Mesothelial cell of epicardium (in vitro differentiated cells): Measurements from ENCODE around the gene DPH2. TPM values are rescaled to one million over a fixed set of nuclear protein-coding genes. Genes with fewer than 3 reads are reported as not detected.

Experiments
- DNase-seq, 2 experiments: peaks; one replicate each; pipeline ENCODE4 v3.0.0; 2021; ENCODE audit warnings: low spot score in 2 of 2; ENCODE audit not compliant: unreplicated experiment in 2 of 2
- H3K27ac Mint-ChIP-seq: 2 replicates; pipeline ENCODE4 v1.8.0; 2021; ENCODE audit warnings: mixed read lengths
- H3K27me3 Mint-ChIP-seq: 2 replicates; pipeline ENCODE4 v1.8.0; 2021; ENCODE audit warnings: low read depth, mixed read lengths
- H3K36me3 Mint-ChIP-seq: 2 replicates; pipeline ENCODE4 v1.8.0; 2021; ENCODE audit warnings: mixed read lengths
- H3K4me1 Mint-ChIP-seq: 2 replicates; pipeline ENCODE4 v1.8.0; 2021; ENCODE audit warnings: mixed read lengths
- H3K4me3 Mint-ChIP-seq: 2 replicates; pipeline ENCODE4 v1.8.0; 2021; ENCODE audit warnings: mild to moderate bottlenecking, moderate library complexity, mixed read lengths
- H3K9me3 Mint-ChIP-seq: 2 replicates; pipeline ENCODE4 v1.8.0; 2021; ENCODE audit warnings: mixed read lengths
- total RNA-seq: library from RNA; stranded (reverse); gene quantifications from 3 replicates; pipeline ENCODE4 v1.2.1, GENCODE V29; 2021
- TF ChIP-seq, protein P1 (sequence below): fragments of 200-600 bp; sonication (generic); IDR thresholded peaks from one replicate; pipeline ENCODE4 v1.5.0; 2021; ENCODE audit warnings: antibody characterized with exemption; ENCODE audit not compliant: unreplicated experiment

Gene DPH2
- total RNA-seq, 1 donor from 2014 or later, result 24.1 TPM

DNA sequence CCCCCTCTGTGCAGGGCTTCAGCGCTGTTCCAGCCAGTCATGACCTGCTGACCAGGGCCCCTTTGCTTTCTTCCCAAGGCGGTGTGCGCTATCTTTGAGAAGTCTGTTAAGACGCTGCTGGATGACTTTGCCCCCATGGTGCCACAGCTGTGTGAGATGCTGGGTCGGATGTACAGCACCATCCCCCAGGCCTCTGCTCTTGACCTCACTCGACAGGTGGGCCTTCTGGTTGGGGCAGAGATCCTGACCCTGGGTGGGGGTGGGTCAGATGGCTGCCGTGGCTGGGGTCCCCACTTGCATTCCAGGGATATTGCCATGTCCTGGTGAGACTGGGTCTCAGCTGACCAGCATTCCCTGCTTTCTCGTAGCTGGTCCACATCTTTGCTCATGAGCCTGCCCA lies 9.0 kb upstream of the DPH2 start:
- Mint-ChIP-seq H3K27ac (no peak overlapping the region), H3K9me3 (no peaks in the 10 kb centered on the region), H3K36me3 (peaks cover 5% of the 10 kb centered on the region), H3K27me3 (no peaks in the 10 kb centered on the region), H3K4me1 (no peaks in the 10 kb centered on the region), H3K4me3 (no peak overlapping the region)
- TF ChIP-seq, protein P1, sequence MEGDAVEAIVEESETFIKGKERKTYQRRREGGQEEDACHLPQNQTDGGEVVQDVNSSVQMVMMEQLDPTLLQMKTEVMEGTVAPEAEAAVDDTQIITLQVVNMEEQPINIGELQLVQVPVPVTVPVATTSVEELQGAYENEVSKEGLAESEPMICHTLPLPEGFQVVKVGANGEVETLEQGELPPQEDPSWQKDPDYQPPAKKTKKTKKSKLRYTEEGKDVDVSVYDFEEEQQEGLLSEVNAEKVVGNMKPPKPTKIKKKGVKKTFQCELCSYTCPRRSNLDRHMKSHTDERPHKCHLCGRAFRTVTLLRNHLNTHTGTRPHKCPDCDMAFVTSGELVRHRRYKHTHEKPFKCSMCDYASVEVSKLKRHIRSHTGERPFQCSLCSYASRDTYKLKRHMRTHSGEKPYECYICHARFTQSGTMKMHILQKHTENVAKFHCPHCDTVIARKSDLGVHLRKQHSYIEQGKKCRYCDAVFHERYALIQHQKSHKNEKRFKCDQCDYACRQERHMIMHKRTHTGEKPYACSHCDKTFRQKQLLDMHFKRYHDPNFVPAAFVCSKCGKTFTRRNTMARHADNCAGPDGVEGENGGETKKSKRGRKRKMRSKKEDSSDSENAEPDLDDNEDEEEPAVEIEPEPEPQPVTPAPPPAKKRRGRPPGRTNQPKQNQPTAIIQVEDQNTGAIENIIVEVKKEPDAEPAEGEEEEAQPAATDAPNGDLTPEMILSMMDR, result no peak
- no peak for DNase-seq

DNA sequence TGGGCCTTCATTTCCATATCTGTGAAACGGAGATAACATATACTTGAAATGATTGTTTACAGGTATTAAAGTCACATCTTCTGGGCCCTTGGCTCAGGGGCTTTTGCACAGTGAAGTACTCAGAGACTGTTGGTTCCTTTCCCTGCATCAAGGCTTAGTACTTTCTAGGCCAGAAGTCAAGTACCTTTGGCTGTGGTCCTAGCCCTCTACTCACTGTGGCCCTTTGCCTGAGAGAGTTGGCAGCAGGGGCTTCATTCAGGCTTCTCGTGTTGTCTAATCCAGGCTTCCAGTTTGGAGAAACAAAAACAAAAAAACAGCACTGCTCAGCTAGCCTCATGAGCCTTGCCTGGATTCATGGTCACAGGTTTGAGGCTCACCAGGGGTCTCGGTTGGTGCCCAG lies 8.1 kb upstream of the DPH2 start:
- Mint-ChIP-seq H3K4me1 (no peaks in the 10 kb centered on the region), H3K4me3 (no peak overlapping the region), H3K36me3 (peaks cover 6% of the 10 kb centered on the region), H3K27me3 (no peaks in the 10 kb centered on the region), H3K9me3 (no peaks in the 10 kb centered on the region), H3K27ac (no peak overlapping the region)
- DNase-seq, result no peak
- TF ChIP-seq, protein P1, result no peak

DNA sequence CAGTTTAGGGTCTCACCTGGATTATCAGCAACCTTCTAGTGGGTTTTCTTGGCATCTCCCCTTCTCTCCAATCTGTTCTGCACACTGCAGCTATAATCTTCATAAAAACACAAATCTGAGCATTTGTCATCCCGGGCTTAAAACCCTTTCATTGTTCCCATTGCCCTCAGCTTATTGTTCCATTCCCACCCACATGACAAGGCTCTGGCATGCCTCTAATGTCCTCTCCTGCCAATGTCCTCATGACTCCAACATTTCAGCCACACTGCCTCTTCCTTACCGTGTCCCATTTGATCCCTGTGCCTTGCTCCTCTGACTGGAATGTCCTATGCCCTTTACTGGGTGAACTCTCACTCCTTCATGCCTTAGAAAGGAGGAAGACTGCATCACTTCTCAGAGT lies 7.5 kb upstream of the DPH2 start:
- H3K36me3 Mint-ChIP-seq, result peaks cover 5% of the 10 kb centered on the region
- H3K27me3 Mint-ChIP-seq, result no peaks in the 10 kb centered on the region
- no peak for DNase-seq
- no peak overlapping the region for H3K27ac Mint-ChIP-seq
- H3K4me3 Mint-ChIP-seq, result no peak overlapping the region
- no peaks in the 10 kb centered on the region for H3K9me3 Mint-ChIP-seq
- H3K4me1 Mint-ChIP-seq, result no peaks in the 10 kb centered on the region
- TF ChIP-seq, protein P1, result no peak

DNA sequence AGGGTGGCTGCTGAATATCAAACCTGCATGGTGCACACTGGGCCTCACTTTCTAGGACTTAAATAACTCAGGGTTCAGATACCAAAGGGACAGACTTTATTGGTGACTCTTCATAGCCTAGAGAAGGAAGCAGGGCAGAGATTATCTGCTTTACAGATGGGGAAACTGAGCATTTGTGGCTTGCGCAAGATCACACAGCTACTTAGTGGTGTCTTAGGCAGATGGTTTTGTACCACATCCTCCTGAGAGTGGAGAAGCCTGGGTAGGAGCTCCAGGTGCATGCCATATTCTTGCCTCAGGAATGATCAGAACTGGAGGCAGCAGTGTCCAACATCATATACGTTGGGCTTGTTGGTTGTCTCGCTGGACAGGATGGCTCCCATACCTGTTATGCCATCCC lies 6.8 kb upstream of the DPH2 start:
- peaks cover 3% of the 10 kb centered on the region for H3K9me3 Mint-ChIP-seq
- TF ChIP-seq, protein P1, result no peak
- H3K4me3 Mint-ChIP-seq, result no peak overlapping the region
- H3K27ac Mint-ChIP-seq, result no peak overlapping the region
- peaks cover 9% of the 10 kb centered on the region for H3K36me3 Mint-ChIP-seq
- H3K4me1 Mint-ChIP-seq, result no peaks in the 10 kb centered on the region
- no peak for DNase-seq
- H3K27me3 Mint-ChIP-seq, result no peaks in the 10 kb centered on the region

DNA sequence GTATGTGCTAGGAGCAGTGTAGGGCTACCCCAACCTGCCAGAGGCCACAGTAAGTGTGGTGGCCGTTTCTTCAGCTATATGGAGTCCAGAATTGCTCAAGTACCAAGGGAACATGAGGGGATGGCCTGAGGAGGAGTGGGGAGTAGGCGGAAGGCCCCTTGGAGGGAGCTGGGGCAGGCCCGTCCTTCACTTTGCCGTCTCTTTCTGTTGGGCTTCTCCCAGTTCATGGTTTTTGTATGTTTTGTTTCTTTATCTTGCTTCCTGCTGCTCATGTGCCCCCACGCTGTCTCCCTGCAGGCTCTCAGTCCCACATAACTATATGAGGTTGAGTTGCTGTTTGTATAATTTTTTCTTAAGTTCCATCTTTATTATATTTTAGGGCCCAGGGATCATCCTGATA lies 5.9 kb upstream of the DPH2 start:
- Mint-ChIP-seq H3K4me1 (no peaks in the 10 kb centered on the region), H3K4me3 (no peak overlapping the region), H3K27me3 (no peaks in the 10 kb centered on the region), H3K36me3 (peaks cover 13% of the 10 kb centered on the region), H3K27ac (no peak overlapping the region), H3K9me3 (peaks cover 11% of the 10 kb centered on the region)
- DNase-seq, result no peak
- TF ChIP-seq, protein P1, result no peak

DNA sequence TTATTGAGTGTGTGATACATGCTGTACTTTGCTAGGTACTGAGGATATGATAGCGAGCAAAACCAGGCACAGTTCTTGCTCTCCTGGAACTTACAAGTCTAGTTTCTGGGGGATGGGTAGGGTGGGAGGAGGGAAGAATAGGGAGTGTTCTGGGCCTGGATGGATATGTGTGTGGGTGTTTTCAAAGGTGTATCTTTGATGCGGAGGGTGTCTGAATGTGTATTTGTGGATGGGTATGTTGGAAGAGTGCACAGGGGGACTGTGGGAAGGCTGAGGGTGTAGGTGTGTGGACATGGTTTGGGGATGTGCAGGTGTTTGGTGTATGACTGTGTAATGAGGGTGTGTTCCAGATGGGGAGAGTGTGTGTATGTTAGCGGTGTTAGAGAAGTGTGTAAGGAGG lies 4.5 kb upstream of the DPH2 start:
- no peak overlapping the region for H3K4me3 Mint-ChIP-seq
- H3K9me3 Mint-ChIP-seq, result peaks cover 11% of the 10 kb centered on the region
- peaks cover 13% of the 10 kb centered on the region for H3K36me3 Mint-ChIP-seq
- H3K4me1 Mint-ChIP-seq, result peaks cover 7% of the 10 kb centered on the region
- DNase-seq, result no peak
- TF ChIP-seq, protein P1, result no peak
- no peaks in the 10 kb centered on the region for H3K27me3 Mint-ChIP-seq
- H3K27ac Mint-ChIP-seq, result no peak overlapping the region
